Calu3 (cell line): ENCODE results near the gene NEU2. TPM values are rescaled to one million over a fixed set of nuclear protein-coding genes. Genes with fewer than 3 reads are reported as not detected.

Experiments
- BruUV-seq: library from RNA; stranded (reverse); fragments of 400-500 nt; replicated peaks from 2 replicates; lab custom pipeline; 2021; lab: Mats Ljungman, UMichigan
- CTCF ChIA-PET: fragments of 300-600 bp; sonication (Branson Sonifier 250); formaldehyde crosslinking; loops from one replicate; lab custom pipeline; 2022; ENCODE audit warnings: antibody characterized with exemption; lab: Charles Lee
- DNase-seq: peaks from one replicate; pipeline ENCODE4 v3.0.0; 2022
- H3K27ac Mint-ChIP-seq: one replicate; pipeline ENCODE4 v1.8.0; 2022; ENCODE audit warnings: mixed read lengths; ENCODE audit not compliant: unreplicated experiment
- H3K27me3 Mint-ChIP-seq: one replicate; pipeline ENCODE4 v1.8.0; 2022; ENCODE audit warnings: mixed read lengths; ENCODE audit not compliant: unreplicated experiment
- H3K36me3 Mint-ChIP-seq: one replicate; pipeline ENCODE4 v1.8.0; 2022; ENCODE audit warnings: mild to moderate bottlenecking, moderate library complexity, mixed read lengths; ENCODE audit not compliant: insufficient read depth, unreplicated experiment
- H3K4me1 Mint-ChIP-seq: one replicate; pipeline ENCODE4 v1.8.0; 2022; ENCODE audit warnings: mild to moderate bottlenecking, low read depth, mixed read lengths; ENCODE audit not compliant: unreplicated experiment
- H3K4me3 Mint-ChIP-seq: one replicate; pipeline ENCODE4 v1.8.0; 2022; ENCODE audit warnings: mild to moderate bottlenecking, low read depth, moderate library complexity, mixed read lengths; ENCODE audit not compliant: unreplicated experiment
- H3K9me3 Mint-ChIP-seq: one replicate; pipeline ENCODE4 v1.8.0; 2022; ENCODE audit warnings: low read depth, mixed read lengths; ENCODE audit not compliant: unreplicated experiment
- CTCF ChIP-seq: fragments of 200-600 bp; IDR thresholded peaks from one replicate; pipeline ENCODE4 v1.8.0; 2022; ENCODE audit warnings: antibody characterized with exemption; ENCODE audit not compliant: unreplicated experiment
- intact Hi-C: fragments of 100-400 bp; cut with micrococcal nuclease; formaldehyde crosslinking; loops from one replicate; pipeline ENCODE4 v1.10.0; 2022; ENCODE audit not compliant: unreplicated experiment
- total RNA-seq: library from RNA; stranded (reverse); gene quantifications from 2 replicates; pipeline ENCODE4 v1.2.3, GENCODE V29; 2022

NEU2 gene
- total RNA-seq, 1 experiment from 2014 or later: not detected

DNA sequence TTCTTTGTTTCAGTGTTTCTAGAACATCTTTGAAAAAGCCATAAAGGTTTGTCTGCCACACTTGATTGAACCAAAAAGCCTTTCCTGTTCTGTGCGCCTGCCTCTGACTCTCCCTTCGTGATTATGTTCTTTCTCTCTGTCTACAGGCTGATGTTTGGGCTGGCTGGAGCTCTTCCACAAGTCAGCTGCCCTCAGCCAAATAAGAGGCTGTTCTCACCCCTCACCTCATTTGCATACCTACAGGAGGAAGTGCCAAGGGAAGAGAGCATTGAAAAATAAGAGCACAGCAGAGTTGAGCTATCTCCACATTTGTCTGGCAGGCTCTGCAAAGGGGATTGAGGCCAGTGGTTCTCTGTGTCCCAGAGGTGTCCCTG is 43.5 kb downstream of the NEU2 start:
- Mint-ChIP-seq H3K27ac (no peak overlapping the region), H3K27me3 (peaks cover 22% of the 10 kb centered on the region), H3K9me3 (peaks cover 3% of the 10 kb centered on the region), H3K4me1 (no peaks in the 10 kb centered on the region), H3K4me3 (no peak overlapping the region), H3K36me3 (no peaks in the 10 kb centered on the region)
- CTCF ChIA-PET: no interaction called here
- DNase-seq: no peak
- TF ChIP-seq CTCF: no peak
- BruUV-seq: no TSS peak
- intact Hi-C loops: no loop called here

GRCh38 chr2:233076749-233077148 is 44.3 kb downstream of the NEU2 start:
- CTCF ChIA-PET: no interaction called here
- H3K9me3 Mint-ChIP-seq: peaks cover 1% of the 10 kb centered on the region
- intact Hi-C loops: no loop called here
- H3K27me3 Mint-ChIP-seq: peaks cover 28% of the 10 kb centered on the region
- H3K4me1 Mint-ChIP-seq: no peaks in the 10 kb centered on the region
- H3K36me3 Mint-ChIP-seq: no peaks in the 10 kb centered on the region
- DNase-seq: no peak
- TF ChIP-seq CTCF: no peak
- no peak overlapping the region for H3K27ac Mint-ChIP-seq
- no TSS peak for BruUV-seq
- H3K4me3 Mint-ChIP-seq: no peak overlapping the region

DNA sequence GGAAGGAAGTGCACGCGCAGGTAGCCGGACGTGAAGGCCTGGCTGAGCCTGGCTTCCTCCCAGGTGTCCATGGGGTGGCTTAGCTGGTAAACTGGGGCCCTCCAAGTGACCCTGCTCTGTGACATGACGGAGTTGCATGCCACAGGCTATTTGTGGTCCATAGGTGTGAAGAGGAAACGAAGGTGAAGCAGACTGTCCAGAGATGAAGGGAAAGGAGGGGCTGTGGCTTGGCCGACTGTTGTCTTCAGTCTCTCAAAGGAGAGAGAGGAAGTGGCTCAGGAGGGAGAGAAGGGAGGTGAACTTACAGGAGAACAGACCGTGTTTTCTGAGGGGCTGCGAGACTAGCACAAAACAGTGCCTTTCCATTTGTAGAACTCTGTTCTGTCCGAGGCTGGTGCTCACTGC is 47.0 kb downstream of the NEU2 start:
- BruUV-seq: no TSS peak

GRCh38 chr2:233079953-233080835 is 47.7 kb downstream of the NEU2 start:
- BruUV-seq: no TSS peak
- Mint-ChIP-seq H3K27me3 (peaks cover 38% of the 10 kb centered on the region), H3K4me3 (no peak overlapping the region), H3K4me1 (no peaks in the 10 kb centered on the region), H3K36me3 (no peaks in the 10 kb centered on the region), H3K27ac (no peak overlapping the region), H3K9me3 (no peaks in the 10 kb centered on the region)
- no peak for DNase-seq
- CTCF ChIA-PET: interaction anchor here (0.7 kb wide), 1 partner anchor 25 kb away, joined by 3 read pairs; no protein-coding TSS in a partner anchor
- TF ChIP-seq CTCF: no peak
- intact Hi-C loops: no loop called here

More for the DNA sequence above, 47.0 kb downstream of the NEU2 start:
- Mint-ChIP-seq H3K27ac (no peak overlapping the region), H3K9me3 (no peaks in the 10 kb centered on the region), H3K4me3 (no peak overlapping the region), H3K27me3 (peaks cover 38% of the 10 kb centered on the region), H3K36me3 (no peaks in the 10 kb centered on the region), H3K4me1 (no peaks in the 10 kb centered on the region)
- no peak for DNase-seq
- TF ChIP-seq CTCF: no peak
- intact Hi-C loops: no loop called here
- CTCF ChIA-PET: no interaction called here
